HepG2 (cell line): ENCODE data around the gene ENTPD5. TPM values are rescaled to one million over a fixed set of nuclear protein-coding genes. Genes with fewer than 3 reads are reported as not detected.
A peak's percentile ranks its signal among the peaks of the same experiment; 100 is the strongest.
"Not testable (repeated sequence)": the region's sequence is repeated elsewhere in the genome, so short reads cannot be mapped to it uniquely, and the experiment has no call there.

Experiments
- ATAC-seq: fragments of 200-7000 bp; cut with Tn5 transposase; 3 replicates; pipeline ENCODE4 v1.9.1; 2020; ENCODE audit warnings: mild to moderate bottlenecking, moderate library complexity
- BruUV-seq: library from RNA; stranded (reverse); fragments of 400-500 nt; replicated peaks from 2 replicates; lab custom pipeline; 2021; lab: Mats Ljungman, UMichigan
- CTCF ChIA-PET: fragments of 300-600 bp; formaldehyde crosslinking; extraction: SDS; loops from one replicate; lab custom pipeline; 2021; ENCODE audit warnings: low total read pairs, inconsistent platforms, low intra/inter-chr PET ratio; lab: Yijun Ruan, JAX
- POLR2A ChIA-PET: fragments of 350-600 bp; sonication (Branson Sonifier 250); formaldehyde crosslinking; loops from one replicate; lab custom pipeline; 2020; ENCODE audit warnings: antibody characterized with exemption, inconsistent platforms; lab: Yijun Ruan, JAX
- DNase-seq: peaks from one replicate; pipeline ENCODE4 v3.0.0-alpha.2; 2015; ENCODE audit warnings: low spot score
- FAIRE-seq: peaks from 3 replicates; lab custom pipeline; 2011; peaks lifted over from hg19 to GRCh38; lab: Jason Lieb, UNC
- H2AFZ ChIP-seq: one replicate; pipeline ENCODE4 v1.6.1; 2011; ENCODE audit warnings: low read length, inconsistent platforms
- H3K27ac ChIP-seq: fragments of 300-600 bp; 3 replicates; pipeline ENCODE4 v1.8.0; 2011; ENCODE audit warnings: mixed run types, mild to moderate bottlenecking, mixed read lengths, low read length, inconsistent platforms; ENCODE audit not compliant: insufficient read depth; ENCODE audit errors: extremely low read length
- H3K27me3 ChIP-seq, 2 experiments: fragments of 200-600 bp in 1 of 2; 2 replicates in 1 of 2; 3 replicates in 1 of 2; pipeline versions ENCODE4 v1.6.0 to v1.8.0; 2011; ENCODE audit warnings: low read length in 2 of 2, mild to moderate bottlenecking in 2 of 2, moderate library complexity in 2 of 2, inconsistent platforms in 1 of 2; ENCODE audit not compliant: insufficient read depth in 2 of 2, control insufficient read depth in 1 of 2
- H3K36me3 ChIP-seq, 2 experiments: fragments of 200-600 bp in 1 of 2; replicated peaks in 1 of 2; 2 replicates in 1 of 2; 3 replicates in 1 of 2; pipeline versions ENCODE4 v1.5.1 to v1.8.0; 2011; ENCODE audit warnings: low read length in 2 of 2, inconsistent platforms in 1 of 2; ENCODE audit not compliant: insufficient read depth in 2 of 2, control insufficient read depth in 1 of 2
- H3K4me1 ChIP-seq: 2 replicates; pipeline ENCODE4 v1.5.1; 2012; ENCODE audit warnings: low read length, inconsistent platforms; ENCODE audit not compliant: insufficient read depth
- H3K4me2 ChIP-seq: 2 replicates; pipeline ENCODE4 v1.6.0; 2011; ENCODE audit warnings: low read depth, low read length, inconsistent platforms
- H3K4me3 ChIP-seq, 3 experiments: fragments of 200-600 bp in 1 of 3; sonication (generic), shearing (Covaris generic) in 1 of 3; replicated peaks in 1 of 3; 2 replicates each; pipeline ENCODE4 v1.5.1; 2011 to 2016; ENCODE audit warnings: low read length in 3 of 3, inconsistent platforms in 2 of 3, low read depth in 2 of 3, mild to moderate bottlenecking in 2 of 3, control low read depth in 1 of 3, mixed read lengths in 1 of 3; ENCODE audit not compliant: insufficient read depth in 1 of 3
- H3K79me2 ChIP-seq: one replicate; pipeline ENCODE4 v1.6.1; 2011; ENCODE audit warnings: low read length, inconsistent platforms; ENCODE audit not compliant: insufficient read depth
- H3K9ac ChIP-seq: 2 replicates; pipeline ENCODE4 v1.6.0; 2011; ENCODE audit warnings: mild to moderate bottlenecking, low read depth, low read length, inconsistent platforms; ENCODE audit not compliant: insufficient read depth
- H3K9me3 ChIP-seq: 2 replicates; pipeline ENCODE4 v1.5.1; 2012; ENCODE audit warnings: mild to moderate bottlenecking, low read length
- H4K20me1 ChIP-seq: 2 replicates; pipeline ENCODE4 v1.6.0; 2011; ENCODE audit warnings: inconsistent platforms, mild to moderate bottlenecking, low read length, moderate library complexity; ENCODE audit not compliant: insufficient read depth
- CEBPG ChIP-seq: IDR thresholded peaks from 2 replicates; pipeline ENCODE4 v1.6.1; 2016
- GATAD2A ChIP-seq: IDR thresholded peaks from 2 replicates; pipeline ENCODE4 v1.6.1; 2016
- GFI1 ChIP-seq: sonication (generic); formaldehyde crosslinking; IDR thresholded peaks from 2 replicates; pipeline ENCODE4 v1.5.0; 2020; ENCODE audit warnings: missing genetic modification reagents, mild to moderate bottlenecking, borderline replicate concordance
- TEAD3 ChIP-seq: optimal IDR thresholded peaks from 2 replicates; pipeline ENCODE3; 2016; ENCODE audit warnings: borderline replicate concordance
- ZNF441 ChIP-seq: sonication (generic); formaldehyde crosslinking; IDR thresholded peaks from 2 replicates; pipeline ENCODE4 v1.7.0; 2021; ENCODE audit warnings: missing genetic modification reagents, borderline replicate concordance
- ZNF460 ChIP-seq: sonication (generic); formaldehyde crosslinking; IDR thresholded peaks from 2 replicates; pipeline ENCODE4 v1.5.1; 2020; ENCODE audit warnings: missing genetic modification reagents, mild to moderate bottlenecking, borderline replicate concordance
- WGBS: methylation state at CpG from one replicate; pipeline ENCODE4 v1.1.6; 2017; ENCODE audit warnings: low lambda C conversion rate; 5-methylcytosine and 5-hydroxymethylcytosine counted together
- in situ Hi-C: cut with HindIII; loops from 2 replicates; pipeline ENCODE4 v1.10.0; 2017; ENCODE audit warnings: low pct_unique_long_range_greater_than_20kb; ENCODE audit not compliant: extremely low pct_ligation_motif_present
- intact Hi-C: fragments of 100-400 bp; cut with micrococcal nuclease; formaldehyde crosslinking; loops from one replicate; pipeline ENCODE4 v1.10.0; 2022; ENCODE audit not compliant: unreplicated experiment
- polyA plus RNA-seq, 8 experiments: library from polyadenylated mRNA; depleted of rRNA in 3 of 8; stranded (reverse) in 7 of 8; unstranded in 1 of 8; fragments of >200 nt; fragmentation: Illumina TruSeq in 4 of 8; extraction: Trizol in 4 of 8; gene quantifications; 2 replicates each; pipeline versions ENCODE4 v1.2.1 to v1.2.3, GENCODE V29; 2011 to 2016; ENCODE audit warnings: low read depth in 4 of 8, missing spikeins in 1 of 8, mixed read lengths in 1 of 8; ENCODE audit not compliant: insufficient read depth in 1 of 8
- total RNA-seq, 5 experiments: library from RNA; depleted of rRNA; stranded (reverse); fragments of >200 nt; fragmentation: Illumina TruSeq; extraction: Trizol; gene quantifications; 2 replicates each; pipeline ENCODE4 v1.2.3, GENCODE V29; 2016; ENCODE audit warnings: low read depth in 1 of 5
- TF ChIP-seq, protein P1 (sequence below): sonication (generic); formaldehyde crosslinking; IDR thresholded peaks from 2 replicates; pipeline ENCODE4 v1.5.0; 2020; ENCODE audit warnings: mild to moderate bottlenecking, missing genetic modification reagents
- TF ChIP-seq, protein P2 (sequence below): IDR thresholded peaks from 2 replicates; pipeline ENCODE4 v1.6.1; 2016; ENCODE audit warnings: mild to moderate bottlenecking

ENTPD5 gene
- total and polyA plus RNA-seq, 2 of the 13 experiments (the other 11 are each of a cell fraction or from before 2014, with no cell fraction given): 33.8 to 43.3 TPM

DNA sequence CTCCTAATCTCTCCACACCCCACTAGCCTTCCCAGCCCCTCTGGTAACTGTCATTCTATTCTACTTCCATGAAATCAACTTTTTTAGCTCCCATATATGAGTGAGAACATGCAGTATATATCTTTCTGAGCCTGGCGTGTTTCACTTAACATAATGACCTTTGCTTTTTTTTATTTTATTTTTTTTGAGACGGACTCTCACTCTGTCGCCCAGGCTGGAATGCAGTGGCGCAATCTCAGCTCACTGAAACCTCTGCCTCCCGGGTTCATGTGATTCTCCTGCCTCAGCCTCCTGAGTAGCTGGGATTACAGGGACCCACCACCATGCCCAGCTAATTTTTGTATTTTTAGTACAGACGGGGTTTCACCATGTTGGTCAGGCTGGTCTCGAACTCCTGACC, 30.4 kb downstream of the ENTPD5 start:
- ATAC-seq: not testable (repeated sequence)

More for the DNA sequence above, 30.4 kb downstream of the ENTPD5 start:
- H3K4me2 ChIP-seq, H3K79me2 ChIP-seq, H4K20me1 ChIP-seq, H3K27ac ChIP-seq, FAIRE-seq, H3K4me3 ChIP-seq, H3K9ac ChIP-seq, DNase-seq, H3K27me3 ChIP-seq, H3K9me3 ChIP-seq, BruUV-seq, in situ Hi-C loops, intact Hi-C loops, H2AFZ ChIP-seq, CTCF ChIA-PET: not testable (repeated sequence)
- POLR2A ChIA-PET: interaction anchor here (0.7 to 2.2 kb wide), 3 partner anchors 8 to 102 kb away, joined by 3 to 14 read pairs (median 3); partner anchors contain the start of gene ZNF410
- TF ChIP-seq, protein P1, sequence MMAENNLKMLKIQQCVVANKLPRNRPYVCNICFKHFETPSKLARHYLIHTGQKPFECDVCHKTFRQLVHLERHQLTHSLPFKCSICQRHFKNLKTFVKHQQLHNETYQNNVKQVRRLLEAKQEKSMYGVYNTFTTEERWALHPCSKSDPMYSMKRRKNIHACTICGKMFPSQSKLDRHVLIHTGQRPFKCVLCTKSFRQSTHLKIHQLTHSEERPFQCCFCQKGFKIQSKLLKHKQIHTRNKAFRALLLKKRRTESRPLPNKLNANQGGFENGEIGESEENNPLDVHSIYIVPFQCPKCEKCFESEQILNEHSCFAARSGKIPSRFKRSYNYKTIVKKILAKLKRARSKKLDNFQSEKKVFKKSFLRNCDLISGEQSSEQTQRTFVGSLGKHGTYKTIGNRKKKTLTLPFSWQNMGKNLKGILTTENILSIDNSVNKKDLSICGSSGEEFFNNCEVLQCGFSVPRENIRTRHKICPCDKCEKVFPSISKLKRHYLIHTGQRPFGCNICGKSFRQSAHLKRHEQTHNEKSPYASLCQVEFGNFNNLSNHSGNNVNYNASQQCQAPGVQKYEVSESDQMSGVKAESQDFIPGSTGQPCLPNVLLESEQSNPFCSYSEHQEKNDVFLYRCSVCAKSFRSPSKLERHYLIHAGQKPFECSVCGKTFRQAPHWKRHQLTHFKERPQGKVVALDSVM (CRISPR knock-in tag): peak; percentile 83
- TF ChIP-seq ZNF441 (CRISPR knock-in tag) (0 out of 2 replicates have a peak, but pooled peaks have one; percentile 39), GATAD2A (CRISPR knock-in tag) (0 out of 2 replicates have a peak, but pooled peaks have one; percentile 40), CEBPG (CRISPR knock-in tag) (peak; percentile 61), GFI1 (CRISPR knock-in tag) (0 out of 2 replicates have a peak, but pooled peaks have one; percentile 36), TEAD3 (CRISPR knock-in tag) (peak; percentile 74), ZNF460 (peak; percentile 30; the same call in 1 of the 2 replicates)
- TF ChIP-seq, protein P2, sequence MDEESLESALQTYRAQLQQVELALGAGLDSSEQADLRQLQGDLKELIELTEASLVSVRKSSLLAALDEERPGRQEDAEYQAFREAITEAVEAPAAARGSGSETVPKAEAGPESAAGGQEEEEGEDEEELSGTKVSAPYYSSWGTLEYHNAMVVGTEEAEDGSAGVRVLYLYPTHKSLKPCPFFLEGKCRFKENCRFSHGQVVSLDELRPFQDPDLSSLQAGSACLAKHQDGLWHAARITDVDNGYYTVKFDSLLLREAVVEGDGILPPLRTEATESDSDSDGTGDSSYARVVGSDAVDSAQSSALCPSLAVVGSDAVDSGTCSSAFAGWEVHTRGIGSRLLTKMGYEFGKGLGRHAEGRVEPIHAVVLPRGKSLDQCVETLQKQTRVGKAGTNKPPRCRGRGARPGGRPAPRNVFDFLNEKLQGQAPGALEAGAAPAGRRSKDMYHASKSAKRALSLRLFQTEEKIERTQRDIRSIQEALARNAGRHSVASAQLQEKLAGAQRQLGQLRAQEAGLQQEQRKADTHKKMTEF (CRISPR knock-in tag): peak; percentile 41; the same call in 1 of the 2 replicates
- Histone ChIP-seq H3K36me3 (peaks cover 7 to 28% of the 10 kb centered on the region in 2 experiments), H3K4me1 (peaks cover 53% of the 10 kb centered on the region)
- 67% methylated on average over 7 of the region's 7 CpGs for WGBS
